HepG2 (cell line): ENCODE results near the gene GJD3. TPM values are rescaled to one million over a fixed set of nuclear protein-coding genes. Genes with fewer than 3 reads are reported as not detected.
A peak's percentile ranks its signal among the peaks of the same experiment; 100 is the strongest.

Experiments
- CBX1 ChIP-seq: IDR thresholded peaks from one replicate; pipeline ENCODE4 v1.6.1; 2016; ENCODE audit warnings: antibody characterized with exemption, low read depth
- GATAD2A ChIP-seq: IDR thresholded peaks from 2 replicates; pipeline ENCODE4 v1.6.1; 2016
- HNRNPLL ChIP-seq: fragments of 200-400 bp; formaldehyde crosslinking; IDR thresholded peaks from 2 replicates; pipeline ENCODE4 v1.6.1; 2017; ENCODE audit warnings: mild to moderate bottlenecking, low read depth, low read length; ENCODE audit not compliant: poor library complexity, severe bottlenecking
- IRF2 ChIP-seq: IDR thresholded peaks from 2 replicates; pipeline ENCODE4 v1.6.1; 2018; ENCODE audit warnings: missing genetic modification reagents, missing compliant biosample characterization
- NCOA1 ChIP-seq: sonication (generic); formaldehyde crosslinking; IDR thresholded peaks from 2 replicates; pipeline ENCODE4 v1.9.0; 2021; ENCODE audit warnings: missing genetic modification reagents
- NR2F6 ChIP-seq, 2 experiments: IDR thresholded peaks; 2 replicates each; pipeline ENCODE4 v1.6.1; 2016; ENCODE audit warnings: antibody characterized with exemption in 1 of 2, mild to moderate bottlenecking in 1 of 2
- PTBP1 ChIP-seq: fragments of 200-400 bp; formaldehyde crosslinking; IDR thresholded peaks from 2 replicates; pipeline ENCODE4 v1.6.1; 2018; ENCODE audit warnings: low read length, low read depth; ENCODE audit not compliant: poor library complexity, severe bottlenecking
- SMAD9 ChIP-seq: sonication (generic); formaldehyde crosslinking; IDR thresholded peaks from 2 replicates; pipeline ENCODE4 v1.5.1; 2020; ENCODE audit warnings: mild to moderate bottlenecking, missing genetic modification reagents
- SOX13 ChIP-seq, 3 experiments: fragments of 450-650 bp in 1 of 3; sonication (generic) in 1 of 3; formaldehyde crosslinking in 1 of 3; IDR thresholded peaks in 2 of 3; conservative IDR thresholded peaks in 1 of 3; 2 replicates each; pipeline versions ENCODE4 v1.5.0 to v1.6.1; 2016 to 2020; ENCODE audit warnings: antibody characterized with exemption in 1 of 3, mild to moderate bottlenecking in 1 of 3, missing compliant biosample characterization in 1 of 3, missing genetic modification reagents in 1 of 3, moderate library complexity in 1 of 3
- SP1 ChIP-seq, 2 experiments: fragments of 450-650 bp in 1 of 2; sonication (generic) in 1 of 2; formaldehyde crosslinking in 1 of 2; IDR thresholded peaks; 2 replicates each; pipeline versions ENCODE4 v1.4.0 to v1.6.1; 2016 to 2020; ENCODE audit warnings: missing genetic modification reagents in 1 of 2
- STAG1 ChIP-seq: sonication (generic); formaldehyde crosslinking; IDR thresholded peaks from 2 replicates; pipeline ENCODE4 v1.4.0; 2020; ENCODE audit warnings: missing genetic modification reagents
- ZFY ChIP-seq: sonication (generic); formaldehyde crosslinking; IDR thresholded peaks from 2 replicates; pipeline ENCODE4 v1.4.0; 2020; ENCODE audit warnings: missing genetic modification reagents
- ZNF432 ChIP-seq: sonication (generic); formaldehyde crosslinking; IDR thresholded peaks from 2 replicates; pipeline ENCODE4 v1.5.0; 2020; ENCODE audit warnings: missing genetic modification reagents, mild to moderate bottlenecking, borderline replicate concordance
- ZNF577 ChIP-seq: sonication (generic); formaldehyde crosslinking; IDR thresholded peaks from 2 replicates; pipeline ENCODE4 v1.4.0; 2020; ENCODE audit warnings: mild to moderate bottlenecking, low read depth, missing genetic modification reagents, borderline replicate concordance
- polyA plus RNA-seq, 8 experiments: library from polyadenylated mRNA; depleted of rRNA in 3 of 8; stranded (reverse) in 7 of 8; unstranded in 1 of 8; fragments of >200 nt; fragmentation: Illumina TruSeq in 4 of 8; extraction: Trizol in 4 of 8; gene quantifications; 2 replicates each; pipeline versions ENCODE4 v1.2.1 to v1.2.3, GENCODE V29; 2011 to 2016; ENCODE audit warnings: low read depth in 4 of 8, missing spikeins in 1 of 8, mixed read lengths in 1 of 8; ENCODE audit not compliant: insufficient read depth in 1 of 8
- total RNA-seq, 5 experiments: library from RNA; depleted of rRNA; stranded (reverse); fragments of >200 nt; fragmentation: Illumina TruSeq; extraction: Trizol; gene quantifications; 2 replicates each; pipeline ENCODE4 v1.2.3, GENCODE V29; 2016; ENCODE audit warnings: low read depth in 1 of 5
- TF ChIP-seq, protein P1 (sequence below): sonication (generic); formaldehyde crosslinking; IDR thresholded peaks from 2 replicates; pipeline ENCODE4 v1.4.0; 2020; ENCODE audit warnings: missing genetic modification reagents, borderline replicate concordance
- TF ChIP-seq, protein P2 (sequence below): sonication (generic); formaldehyde crosslinking; IDR thresholded peaks from 2 replicates; pipeline ENCODE4 v1.4.0; 2020; ENCODE audit warnings: missing genetic modification reagents
- TF ChIP-seq, protein P3 (sequence below): sonication (generic); formaldehyde crosslinking; IDR thresholded peaks from 2 replicates; pipeline ENCODE4 v1.8.0; 2022; ENCODE audit warnings: mild to moderate bottlenecking, missing genetic modification reagents; ENCODE audit not compliant: insufficient replicate concordance
- TF ChIP-seq, protein P4 (sequence below): IDR thresholded peaks from 2 replicates; pipeline ENCODE4 v1.6.1; 2016; ENCODE audit warnings: missing compliant biosample characterization, missing genetic modification reagents, borderline replicate concordance

The GJD3 gene
- total and polyA plus RNA-seq, 2 of the 13 experiments (the other 11 are each of a cell fraction or from before 2014, with no cell fraction given): not detected

DNA sequence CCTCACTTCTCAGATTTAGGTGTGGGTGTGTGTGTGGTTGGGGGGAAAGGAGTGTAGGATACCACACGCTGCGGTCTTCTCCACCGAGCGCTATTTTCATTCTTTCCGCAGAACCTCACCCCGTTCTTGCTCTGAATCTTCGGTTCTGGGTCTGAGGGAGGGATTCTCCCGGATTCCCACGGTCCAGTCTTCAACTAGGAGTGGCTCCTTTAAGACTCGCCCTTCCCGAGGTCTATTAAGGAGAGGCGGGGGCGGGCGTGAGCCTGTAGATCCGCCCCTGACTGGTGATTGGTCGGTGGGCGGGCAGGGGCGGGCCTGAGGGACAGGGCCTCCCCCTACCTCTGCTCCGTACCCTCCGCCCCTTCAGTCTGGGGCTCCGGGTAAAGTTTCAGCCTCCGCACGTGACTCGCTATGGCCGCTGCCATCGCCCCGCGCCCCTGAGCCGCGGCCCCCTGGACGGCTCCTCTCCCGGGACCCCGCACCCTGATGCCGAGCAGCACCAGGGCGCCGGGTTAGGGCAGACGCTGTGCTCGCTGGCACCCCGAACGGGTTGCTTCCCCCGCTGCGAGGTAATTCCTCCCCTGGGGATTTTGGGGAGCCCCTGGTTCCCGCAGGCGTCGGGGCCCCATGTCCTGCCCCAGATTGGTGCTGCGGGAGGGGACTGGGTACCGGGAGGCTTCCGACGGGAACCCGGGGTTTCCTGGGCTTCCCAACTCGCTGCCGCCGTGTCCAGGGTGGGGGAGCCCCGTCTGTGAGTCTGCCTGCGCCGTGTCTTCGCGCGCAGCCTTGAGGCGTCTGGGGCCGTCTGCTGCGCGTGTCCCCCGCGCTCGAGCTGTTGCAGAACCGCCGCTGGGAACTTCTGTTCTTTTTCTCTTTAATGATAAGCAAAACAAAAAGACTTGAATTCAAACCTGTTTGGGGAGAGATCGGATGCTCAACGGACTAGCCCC lies 46.4 kb downstream of the GJD3 start (continued):
- TF ChIP-seq, protein P1, sequence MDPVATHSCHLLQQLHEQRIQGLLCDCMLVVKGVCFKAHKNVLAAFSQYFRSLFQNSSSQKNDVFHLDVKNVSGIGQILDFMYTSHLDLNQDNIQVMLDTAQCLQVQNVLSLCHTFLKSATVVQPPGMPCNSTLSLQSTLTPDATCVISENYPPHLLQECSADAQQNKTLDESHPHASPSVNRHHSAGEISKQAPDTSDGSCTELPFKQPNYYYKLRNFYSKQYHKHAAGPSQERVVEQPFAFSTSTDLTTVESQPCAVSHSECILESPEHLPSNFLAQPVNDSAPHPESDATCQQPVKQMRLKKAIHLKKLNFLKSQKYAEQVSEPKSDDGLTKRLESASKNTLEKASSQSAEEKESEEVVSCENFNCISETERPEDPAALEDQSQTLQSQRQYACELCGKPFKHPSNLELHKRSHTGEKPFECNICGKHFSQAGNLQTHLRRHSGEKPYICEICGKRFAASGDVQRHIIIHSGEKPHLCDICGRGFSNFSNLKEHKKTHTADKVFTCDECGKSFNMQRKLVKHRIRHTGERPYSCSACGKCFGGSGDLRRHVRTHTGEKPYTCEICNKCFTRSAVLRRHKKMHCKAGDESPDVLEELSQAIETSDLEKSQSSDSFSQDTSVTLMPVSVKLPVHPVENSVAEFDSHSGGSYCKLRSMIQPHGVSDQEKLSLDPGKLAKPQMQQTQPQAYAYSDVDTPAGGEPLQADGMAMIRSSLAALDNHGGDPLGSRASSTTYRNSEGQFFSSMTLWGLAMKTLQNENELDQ: no peak
- TF ChIP-seq IRF2 (CRISPR knock-in tag) (0 out of 2 replicates have a peak, but pooled peaks have one; percentile 31), HNRNPLL (peak; percentile 66), STAG1 (CRISPR knock-in tag) (no peak), PTBP1 (no peak), ZFY (CRISPR knock-in tag) (peak; percentile 58; the same call in 1 of the 2 replicates), ZNF577 (CRISPR knock-in tag) (no peak), NR2F6 (IDR thresholded peaks at IDR 0.05) (no peak), NR2F6 (CRISPR knock-in tag; IDR thresholded peaks at IDR 0.05) (peak; percentile 53; the same call in 1 of the 2 replicates), CBX1 (no peak), SP1 (IDR thresholded peaks at IDR 0.05) (no peak), SP1 (CRISPR knock-in tag; IDR thresholded peaks at IDR 0.05) (peak; percentile 95), GATAD2A (CRISPR knock-in tag) (0 out of 2 replicates have a peak, but pooled peaks have one; percentile 33), SMAD9 (no peak), ZNF432 (CRISPR knock-in tag) (no peak), SOX13 (IDR thresholded peaks at IDR 0.05) (no peak), SOX13 (CRISPR knock-in tag; conservative IDR thresholded peaks at IDR 0.05 in 1 of 2, IDR thresholded peaks at IDR 0.05 in 1 of 2) (peak in 1 of 2 experiments; percentile 48; a peak in 1 of 4 replicates), NCOA1 (CRISPR knock-in tag) (0 out of 2 replicates have a peak, but pooled peaks have one; percentile 57)
- TF ChIP-seq, protein P2, sequence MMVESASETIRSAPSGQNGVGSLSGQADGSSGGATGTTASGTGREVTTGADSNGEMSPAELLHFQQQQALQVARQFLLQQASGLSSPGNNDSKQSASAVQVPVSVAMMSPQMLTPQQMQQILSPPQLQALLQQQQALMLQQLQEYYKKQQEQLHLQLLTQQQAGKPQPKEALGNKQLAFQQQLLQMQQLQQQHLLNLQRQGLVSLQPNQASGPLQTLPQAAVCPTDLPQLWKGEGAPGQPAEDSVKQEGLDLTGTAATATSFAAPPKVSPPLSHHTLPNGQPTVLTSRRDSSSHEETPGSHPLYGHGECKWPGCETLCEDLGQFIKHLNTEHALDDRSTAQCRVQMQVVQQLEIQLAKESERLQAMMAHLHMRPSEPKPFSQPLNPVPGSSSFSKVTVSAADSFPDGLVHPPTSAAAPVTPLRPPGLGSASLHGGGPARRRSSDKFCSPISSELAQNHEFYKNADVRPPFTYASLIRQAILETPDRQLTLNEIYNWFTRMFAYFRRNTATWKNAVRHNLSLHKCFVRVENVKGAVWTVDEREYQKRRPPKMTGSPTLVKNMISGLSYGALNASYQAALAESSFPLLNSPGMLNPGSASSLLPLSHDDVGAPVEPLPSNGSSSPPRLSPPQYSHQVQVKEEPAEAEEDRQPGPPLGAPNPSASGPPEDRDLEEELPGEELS (CRISPR knock-in tag): no peak
- TF ChIP-seq, protein P3, sequence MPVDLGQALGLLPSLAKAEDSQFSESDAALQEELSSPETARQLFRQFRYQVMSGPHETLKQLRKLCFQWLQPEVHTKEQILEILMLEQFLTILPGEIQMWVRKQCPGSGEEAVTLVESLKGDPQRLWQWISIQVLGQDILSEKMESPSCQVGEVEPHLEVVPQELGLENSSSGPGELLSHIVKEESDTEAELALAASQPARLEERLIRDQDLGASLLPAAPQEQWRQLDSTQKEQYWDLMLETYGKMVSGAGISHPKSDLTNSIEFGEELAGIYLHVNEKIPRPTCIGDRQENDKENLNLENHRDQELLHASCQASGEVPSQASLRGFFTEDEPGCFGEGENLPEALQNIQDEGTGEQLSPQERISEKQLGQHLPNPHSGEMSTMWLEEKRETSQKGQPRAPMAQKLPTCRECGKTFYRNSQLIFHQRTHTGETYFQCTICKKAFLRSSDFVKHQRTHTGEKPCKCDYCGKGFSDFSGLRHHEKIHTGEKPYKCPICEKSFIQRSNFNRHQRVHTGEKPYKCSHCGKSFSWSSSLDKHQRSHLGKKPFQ (CRISPR knock-in tag): peak; percentile 76
- TF ChIP-seq, protein P4, sequence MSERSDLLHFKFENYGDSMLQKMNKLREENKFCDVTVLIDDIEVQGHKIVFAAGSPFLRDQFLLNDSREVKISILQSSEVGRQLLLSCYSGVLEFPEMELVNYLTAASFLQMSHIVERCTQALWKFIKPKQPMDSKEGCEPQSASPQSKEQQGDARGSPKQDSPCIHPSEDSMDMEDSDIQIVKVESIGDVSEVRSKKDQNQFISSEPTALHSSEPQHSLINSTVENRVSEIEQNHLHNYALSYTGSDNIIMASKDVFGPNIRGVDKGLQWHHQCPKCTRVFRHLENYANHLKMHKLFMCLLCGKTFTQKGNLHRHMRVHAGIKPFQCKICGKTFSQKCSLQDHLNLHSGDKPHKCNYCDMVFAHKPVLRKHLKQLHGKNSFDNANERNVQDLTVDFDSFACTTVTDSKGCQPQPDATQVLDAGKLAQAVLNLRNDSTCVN: no peak
